HepG2 (cell line): ENCODE data around the gene COBLL1. TPM values are rescaled to one million over a fixed set of nuclear protein-coding genes. Genes with fewer than 3 reads are reported as not detected.

Experiments
- ATAC-seq: fragments of 200-7000 bp; cut with Tn5 transposase; 3 replicates; pipeline ENCODE4 v1.9.1; 2020; ENCODE audit warnings: mild to moderate bottlenecking, moderate library complexity
- BruUV-seq: library from RNA; stranded (reverse); fragments of 400-500 nt; replicated peaks from 2 replicates; lab custom pipeline; 2021; lab: Mats Ljungman, UMichigan
- CTCF ChIA-PET: fragments of 300-600 bp; formaldehyde crosslinking; extraction: SDS; loops from one replicate; lab custom pipeline; 2021; ENCODE audit warnings: low total read pairs, inconsistent platforms, low intra/inter-chr PET ratio; lab: Yijun Ruan, JAX
- POLR2A ChIA-PET: fragments of 350-600 bp; sonication (Branson Sonifier 250); formaldehyde crosslinking; loops from one replicate; lab custom pipeline; 2020; ENCODE audit warnings: antibody characterized with exemption, inconsistent platforms; lab: Yijun Ruan, JAX
- DNase-seq: peaks from one replicate; pipeline ENCODE4 v3.0.0-alpha.2; 2015; ENCODE audit warnings: low spot score
- FAIRE-seq: peaks from 3 replicates; lab custom pipeline; 2011; peaks lifted over from hg19 to GRCh38; lab: Jason Lieb, UNC
- H2AFZ ChIP-seq: one replicate; pipeline ENCODE4 v1.6.1; 2011; ENCODE audit warnings: low read length, inconsistent platforms
- H3K27ac ChIP-seq: fragments of 300-600 bp; 3 replicates; pipeline ENCODE4 v1.8.0; 2011; ENCODE audit warnings: mixed run types, mild to moderate bottlenecking, mixed read lengths, low read length, inconsistent platforms; ENCODE audit not compliant: insufficient read depth; ENCODE audit errors: extremely low read length
- H3K27me3 ChIP-seq, 2 experiments: fragments of 200-600 bp in 1 of 2; 2 replicates in 1 of 2; 3 replicates in 1 of 2; pipeline versions ENCODE4 v1.6.0 to v1.8.0; 2011; ENCODE audit warnings: low read length in 2 of 2, mild to moderate bottlenecking in 2 of 2, moderate library complexity in 2 of 2, inconsistent platforms in 1 of 2; ENCODE audit not compliant: insufficient read depth in 2 of 2, control insufficient read depth in 1 of 2
- H3K36me3 ChIP-seq, 2 experiments: fragments of 200-600 bp in 1 of 2; replicated peaks in 1 of 2; 2 replicates in 1 of 2; 3 replicates in 1 of 2; pipeline versions ENCODE4 v1.5.1 to v1.8.0; 2011; ENCODE audit warnings: low read length in 2 of 2, inconsistent platforms in 1 of 2; ENCODE audit not compliant: insufficient read depth in 2 of 2, control insufficient read depth in 1 of 2
- H3K4me1 ChIP-seq: 2 replicates; pipeline ENCODE4 v1.5.1; 2012; ENCODE audit warnings: low read length, inconsistent platforms; ENCODE audit not compliant: insufficient read depth
- H3K4me2 ChIP-seq: 2 replicates; pipeline ENCODE4 v1.6.0; 2011; ENCODE audit warnings: low read depth, low read length, inconsistent platforms
- H3K4me3 ChIP-seq, 3 experiments: fragments of 200-600 bp in 1 of 3; sonication (generic), shearing (Covaris generic) in 1 of 3; replicated peaks in 1 of 3; 2 replicates each; pipeline ENCODE4 v1.5.1; 2011 to 2016; ENCODE audit warnings: low read length in 3 of 3, inconsistent platforms in 2 of 3, low read depth in 2 of 3, mild to moderate bottlenecking in 2 of 3, control low read depth in 1 of 3, mixed read lengths in 1 of 3; ENCODE audit not compliant: insufficient read depth in 1 of 3
- H3K79me2 ChIP-seq: one replicate; pipeline ENCODE4 v1.6.1; 2011; ENCODE audit warnings: low read length, inconsistent platforms; ENCODE audit not compliant: insufficient read depth
- H3K9ac ChIP-seq: 2 replicates; pipeline ENCODE4 v1.6.0; 2011; ENCODE audit warnings: mild to moderate bottlenecking, low read depth, low read length, inconsistent platforms; ENCODE audit not compliant: insufficient read depth
- H3K9me3 ChIP-seq: 2 replicates; pipeline ENCODE4 v1.5.1; 2012; ENCODE audit warnings: mild to moderate bottlenecking, low read length
- H4K20me1 ChIP-seq: 2 replicates; pipeline ENCODE4 v1.6.0; 2011; ENCODE audit warnings: inconsistent platforms, mild to moderate bottlenecking, low read length, moderate library complexity; ENCODE audit not compliant: insufficient read depth
- ARID3A ChIP-seq: IDR thresholded peaks from 2 replicates; pipeline ENCODE4 v1.6.1; 2012; ENCODE audit warnings: low read depth, low read length, improper control_type of control experiment
- BHLHE40 ChIP-seq: IDR thresholded peaks from 2 replicates; pipeline ENCODE4 v1.6.1; 2011; ENCODE audit warnings: low read length, improper control_type of control experiment
- CAMTA2 ChIP-seq: sonication (generic); formaldehyde crosslinking; IDR thresholded peaks from 2 replicates; pipeline ENCODE4 v1.4.0; 2020; ENCODE audit warnings: mild to moderate bottlenecking, missing genetic modification reagents, borderline replicate concordance
- CEBPB ChIP-seq: IDR thresholded peaks from 2 replicates; pipeline ENCODE4 v1.6.1; 2011; ENCODE audit warnings: low read depth, low read length, improper control_type of control experiment, borderline replicate concordance
- CREM ChIP-seq, 2 experiments: sonication (generic) in 1 of 2; formaldehyde crosslinking in 1 of 2; IDR thresholded peaks; 2 replicates each; pipeline versions ENCODE4 v1.4.0 to v1.6.1; 2016 to 2020; ENCODE audit warnings: antibody characterized with exemption in 1 of 2, mild to moderate bottlenecking in 1 of 2, missing genetic modification reagents in 1 of 2
- MBNL3 ChIP-seq: fragments of 250-450 bp; sonication (Bioruptor Pico); conservative IDR thresholded peaks from 2 replicates; pipeline ENCODE4 v1.8.0; 2022; ENCODE audit warnings: mild to moderate bottlenecking, inconsistent platforms
- MEF2D ChIP-seq: sonication (generic); formaldehyde crosslinking; IDR thresholded peaks from 2 replicates; pipeline ENCODE4 v1.5.1; 2020; ENCODE audit warnings: mild to moderate bottlenecking, missing genetic modification reagents
- TERF1 ChIP-seq: sonication (generic); formaldehyde crosslinking; IDR thresholded peaks from 2 replicates; pipeline ENCODE4 v1.8.0; 2022; ENCODE audit warnings: mild to moderate bottlenecking, missing genetic modification reagents, moderate library complexity
- ZC3H13 ChIP-seq: sonication (generic); formaldehyde crosslinking; IDR thresholded peaks from 2 replicates; pipeline ENCODE4 v1.8.1; 2023; ENCODE audit warnings: mild to moderate bottlenecking, missing genetic modification reagents, moderate library complexity
- ZNF850 ChIP-seq: sonication (generic); formaldehyde crosslinking; conservative IDR thresholded peaks from 2 replicates; pipeline ENCODE4 v1.9.0; 2021; ENCODE audit warnings: mild to moderate bottlenecking, missing genetic modification reagents
- ZSCAN5A ChIP-seq: sonication (generic); formaldehyde crosslinking; IDR thresholded peaks from 2 replicates; pipeline ENCODE4 v1.8.0; 2022; ENCODE audit warnings: mild to moderate bottlenecking, missing genetic modification reagents, borderline replicate concordance
- WGBS: methylation state at CpG from one replicate; pipeline ENCODE4 v1.1.6; 2017; ENCODE audit warnings: low lambda C conversion rate; 5-methylcytosine and 5-hydroxymethylcytosine counted together
- in situ Hi-C: cut with HindIII; loops from 2 replicates; pipeline ENCODE4 v1.10.0; 2017; ENCODE audit warnings: low pct_unique_long_range_greater_than_20kb; ENCODE audit not compliant: extremely low pct_ligation_motif_present
- intact Hi-C: fragments of 100-400 bp; cut with micrococcal nuclease; formaldehyde crosslinking; loops from one replicate; pipeline ENCODE4 v1.10.0; 2022; ENCODE audit not compliant: unreplicated experiment
- polyA plus RNA-seq, 8 experiments: library from polyadenylated mRNA; depleted of rRNA in 3 of 8; stranded (reverse) in 7 of 8; unstranded in 1 of 8; fragments of >200 nt; fragmentation: Illumina TruSeq in 4 of 8; extraction: Trizol in 4 of 8; gene quantifications; 2 replicates each; pipeline versions ENCODE4 v1.2.1 to v1.2.3, GENCODE V29; 2011 to 2016; ENCODE audit warnings: low read depth in 4 of 8, missing spikeins in 1 of 8, mixed read lengths in 1 of 8; ENCODE audit not compliant: insufficient read depth in 1 of 8
- total RNA-seq, 5 experiments: library from RNA; depleted of rRNA; stranded (reverse); fragments of >200 nt; fragmentation: Illumina TruSeq; extraction: Trizol; gene quantifications; 2 replicates each; pipeline ENCODE4 v1.2.3, GENCODE V29; 2016; ENCODE audit warnings: low read depth in 1 of 5
- TF ChIP-seq, protein P1 (sequence below): sonication (generic); formaldehyde crosslinking; IDR thresholded peaks from 2 replicates; pipeline ENCODE4 v1.4.0; 2020; ENCODE audit warnings: low read depth, mild to moderate bottlenecking, missing genetic modification reagents

Gene COBLL1
- total and polyA plus RNA-seq, 2 of the 13 experiments (the other 11 are each of a cell fraction or from before 2014, with no cell fraction given) = 32.6 to 86.8 TPM

- TF ChIP-seq, protein P1, sequence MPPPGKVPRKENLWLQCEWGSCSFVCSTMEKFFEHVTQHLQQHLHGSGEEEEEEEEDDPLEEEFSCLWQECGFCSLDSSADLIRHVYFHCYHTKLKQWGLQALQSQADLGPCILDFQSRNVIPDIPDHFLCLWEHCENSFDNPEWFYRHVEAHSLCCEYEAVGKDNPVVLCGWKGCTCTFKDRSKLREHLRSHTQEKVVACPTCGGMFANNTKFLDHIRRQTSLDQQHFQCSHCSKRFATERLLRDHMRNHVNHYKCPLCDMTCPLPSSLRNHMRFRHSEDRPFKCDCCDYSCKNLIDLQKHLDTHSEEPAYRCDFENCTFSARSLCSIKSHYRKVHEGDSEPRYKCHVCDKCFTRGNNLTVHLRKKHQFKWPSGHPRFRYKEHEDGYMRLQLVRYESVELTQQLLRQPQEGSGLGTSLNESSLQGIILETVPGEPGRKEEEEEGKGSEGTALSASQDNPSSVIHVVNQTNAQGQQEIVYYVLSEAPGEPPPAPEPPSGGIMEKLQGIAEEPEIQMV (CRISPR knock-in tag) = peak; percentile 59; the same call in 1 of the 2 replicates
- TF ChIP-seq ARID3A (peak; percentile 39), BHLHE40 (no peak), CAMTA2 (CRISPR knock-in tag) (no peak), MBNL3 (no peak), MEF2D (0 out of 2 replicates have a peak, but pooled peaks have one; percentile 16), ZC3H13 (CRISPR knock-in tag) (no peak), CEBPB (peak; percentile 75; the same call in 1 of the 2 replicates)
- TF ChIP-seq, all 625 proteins: peak for 8
Observed at GRCh38 chr2:164843346-164843911, 1.8 kb upstream of the COBLL1 start (continued).

DNA sequence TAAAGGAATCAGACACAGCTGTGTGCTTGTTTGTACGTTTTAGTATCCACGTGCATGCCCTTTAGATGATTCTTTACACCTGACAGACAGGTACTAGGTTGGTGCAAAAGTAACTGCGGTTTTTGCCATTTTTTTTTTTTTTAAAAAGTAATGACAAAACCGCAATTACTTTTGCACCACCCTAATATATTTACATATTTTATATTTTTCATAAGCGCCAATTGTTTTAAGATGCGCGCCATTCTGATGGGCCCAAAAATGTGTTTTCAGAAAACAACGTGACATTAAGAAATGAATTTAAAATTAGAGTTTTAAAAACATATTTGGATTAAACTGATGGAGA, 972 bp upstream of the COBLL1 start:
- Histone ChIP-seq H3K4me1 (peaks cover 37% of the 10 kb centered on the region), H3K27ac (peak overlapping the region; percentile 99), H3K27me3 (no peaks in the 10 kb centered on the region; a peak in 1 of 5 replicates), H3K9me3 (no peaks in the 10 kb centered on the region), H3K4me2 (peak overlapping the region; percentile 89), H3K4me3 (peak overlapping the region; percentile 76 to 96 (median 89)), H3K36me3 (0 out of 5 replicates have a peak, but pooled peaks cover 2 to 4% of the 10 kb centered on the region in 2 experiments), H3K9ac (peak overlapping the region; percentile 98), H3K79me2 (peaks cover 45% of the 10 kb centered on the region), H2AFZ (peak overlapping the region; percentile 37), H4K20me1 (no peaks in the 10 kb centered on the region)
- no peak for DNase-seq
- ATAC-seq = no peak
- ChIA-PET POLR2A (interaction anchor here (0.7 to 5.9 kb wide), 25 partner anchors 9 to 107 kb away, joined by 3 to 71 read pairs (median 6); no protein-coding TSS in a partner anchor), CTCF (interaction anchor here (1.0 to 2.8 kb wide), 4 partner anchors 36 to 104 kb away, joined by 3 to 14 read pairs (median 8); no protein-coding TSS in a partner anchor)
- no TSS peak for BruUV-seq
- no peak for FAIRE-seq
- in situ Hi-C loops (loop anchor here (5.0 kb wide), 2 partner anchors 70 to 105 kb away; no protein-coding TSS in a partner anchor), intact Hi-C loops (loop anchor here (5.0 kb wide), 1 partner anchor 55 kb away; no protein-coding TSS in a partner anchor)
- WGBS = 42% methylated on average over 8 of the region's 8 CpGs
- TF ChIP-seq TERF1 (CRISPR knock-in tag) (no peak), ZNF850 (0 out of 2 replicates have a peak, but pooled peaks have one; percentile 38), CREM (IDR thresholded peaks at IDR 0.05) (no peak), CREM (CRISPR knock-in tag; IDR thresholded peaks at IDR 0.05) (no peak), ZSCAN5A (CRISPR knock-in tag) (0 out of 2 replicates have a peak, but pooled peaks have one; percentile 11)
